ENCODE measurements around the gene BAIAP2. TPM values are rescaled to one million over a fixed set of nuclear protein-coding genes. Genes with fewer than 3 reads are reported as not detected.

The BAIAP2 gene
- total RNA-seq, 2 donors from 2014 or later = 20.8 to 22.7 TPM

- DNase-seq = no peak
- intact Hi-C loops (cut with DNase I, micrococcal nuclease) = no loop called here
- no peak for ATAC-seq
Measured at GRCh38 chr17:81057777-81058176, 22.8 kb downstream of the BAIAP2 start.

GRCh38 chr17:81058263-81058871 lies 23.4 kb downstream of the BAIAP2 start:
- ATAC-seq (no peak), DNase-seq (no peak)
- intact Hi-C loops (cut with DNase I, micrococcal nuclease) = no loop called here

GRCh38 chr17:81059026-81059425 lies 24.1 kb downstream of the BAIAP2 start:
- intact Hi-C loops (cut with DNase I, micrococcal nuclease) = no loop called here
- DNase-seq (no peak), ATAC-seq (no peak)

GRCh38 chr17:81060416-81060815 lies 25.5 kb downstream of the BAIAP2 start:
- ATAC-seq = peak; percentile 25
- no peak for DNase-seq
- intact Hi-C loops (cut with DNase I, micrococcal nuclease) = no loop called here

- ATAC-seq (peak; percentile 56), DNase-seq (no peak)
- intact Hi-C loops (cut with DNase I, micrococcal nuclease) = no loop called here
Measured at GRCh38 chr17:81061027-81061735, 26.2 kb downstream of the BAIAP2 start.

- DNase-seq = no peak
- intact Hi-C loops (cut with DNase I, micrococcal nuclease) = no loop called here
- ATAC-seq = no peak
Measured at GRCh38 chr17:81062014-81062780, 27.2 kb downstream of the BAIAP2 start.

- DNase-seq = no peak
- ATAC-seq = peak; percentile 13
- intact Hi-C loops (cut with DNase I, micrococcal nuclease) = no loop called here
Measured at GRCh38 chr17:81063106-81064093, 28.4 kb downstream of the BAIAP2 start.

- no peak for DNase-seq
- no peak for ATAC-seq
- intact Hi-C loops (cut with DNase I, micrococcal nuclease) = no loop called here
Measured at GRCh38 chr17:81064678-81065475, 29.9 kb downstream of the BAIAP2 start.

GRCh38 chr17:81065500-81065899 lies 30.5 kb downstream of the BAIAP2 start:
- peak; percentile 32 for ATAC-seq
- DNase-seq = no peak
- intact Hi-C loops (cut with DNase I, micrococcal nuclease) = no loop called here

GRCh38 chr17:81066072-81066471 lies 31.1 kb downstream of the BAIAP2 start:
- peak; percentile 71 for ATAC-seq
- intact Hi-C loops (cut with DNase I, micrococcal nuclease) = no loop called here
- DNase-seq = peak; percentile 46 to 57

GRCh38 chr17:81066771-81067315 lies 31.9 kb downstream of the BAIAP2 start:
- ATAC-seq (no peak), DNase-seq (no peak)
- intact Hi-C loops (cut with DNase I, micrococcal nuclease) = no loop called here

- DNase-seq (no peak), ATAC-seq (no peak)
- intact Hi-C loops (cut with DNase I, micrococcal nuclease) = no loop called here
Measured at GRCh38 chr17:81067391-81067811, 32.5 kb downstream of the BAIAP2 start.

GRCh38 chr17:81068411-81069134 lies 33.6 kb downstream of the BAIAP2 start:
- ATAC-seq (no peak), DNase-seq (no peak)
- intact Hi-C loops (cut with DNase I, micrococcal nuclease) = no loop called here

GRCh38 chr17:81069135-81069645 lies 34.2 kb downstream of the BAIAP2 start:
- ATAC-seq (no peak), DNase-seq (no peak)
- intact Hi-C loops (cut with DNase I, micrococcal nuclease) = no loop called here

GRCh38 chr17:81070541-81071246 lies 35.7 kb downstream of the BAIAP2 start:
- intact Hi-C loops (cut with DNase I, micrococcal nuclease) = no loop called here
- DNase-seq (no peak), ATAC-seq (no peak)

Data from left colon (tissue), 2 donors.